Measurements from ENCODE around the gene GGTLC2.

GRCh38 chr22:22614065-22614464 is 30.3 kb upstream of the GGTLC2 start:
- no peak for TF ChIP-seq TCF7L2 (IDR thresholded peaks at IDR 0.05; ENCODE audit: low read depth, low read length)
- TF ChIP-seq, protein P1, sequence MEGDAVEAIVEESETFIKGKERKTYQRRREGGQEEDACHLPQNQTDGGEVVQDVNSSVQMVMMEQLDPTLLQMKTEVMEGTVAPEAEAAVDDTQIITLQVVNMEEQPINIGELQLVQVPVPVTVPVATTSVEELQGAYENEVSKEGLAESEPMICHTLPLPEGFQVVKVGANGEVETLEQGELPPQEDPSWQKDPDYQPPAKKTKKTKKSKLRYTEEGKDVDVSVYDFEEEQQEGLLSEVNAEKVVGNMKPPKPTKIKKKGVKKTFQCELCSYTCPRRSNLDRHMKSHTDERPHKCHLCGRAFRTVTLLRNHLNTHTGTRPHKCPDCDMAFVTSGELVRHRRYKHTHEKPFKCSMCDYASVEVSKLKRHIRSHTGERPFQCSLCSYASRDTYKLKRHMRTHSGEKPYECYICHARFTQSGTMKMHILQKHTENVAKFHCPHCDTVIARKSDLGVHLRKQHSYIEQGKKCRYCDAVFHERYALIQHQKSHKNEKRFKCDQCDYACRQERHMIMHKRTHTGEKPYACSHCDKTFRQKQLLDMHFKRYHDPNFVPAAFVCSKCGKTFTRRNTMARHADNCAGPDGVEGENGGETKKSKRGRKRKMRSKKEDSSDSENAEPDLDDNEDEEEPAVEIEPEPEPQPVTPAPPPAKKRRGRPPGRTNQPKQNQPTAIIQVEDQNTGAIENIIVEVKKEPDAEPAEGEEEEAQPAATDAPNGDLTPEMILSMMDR (IDR thresholded peaks at IDR 0.05), result no peak
- no peak for TF ChIP-seq POLR2AphosphoS5 (IDR thresholded peaks at IDR 0.05; ENCODE audit: low read depth, low read length)
- TF ChIP-seq, protein P2, sequence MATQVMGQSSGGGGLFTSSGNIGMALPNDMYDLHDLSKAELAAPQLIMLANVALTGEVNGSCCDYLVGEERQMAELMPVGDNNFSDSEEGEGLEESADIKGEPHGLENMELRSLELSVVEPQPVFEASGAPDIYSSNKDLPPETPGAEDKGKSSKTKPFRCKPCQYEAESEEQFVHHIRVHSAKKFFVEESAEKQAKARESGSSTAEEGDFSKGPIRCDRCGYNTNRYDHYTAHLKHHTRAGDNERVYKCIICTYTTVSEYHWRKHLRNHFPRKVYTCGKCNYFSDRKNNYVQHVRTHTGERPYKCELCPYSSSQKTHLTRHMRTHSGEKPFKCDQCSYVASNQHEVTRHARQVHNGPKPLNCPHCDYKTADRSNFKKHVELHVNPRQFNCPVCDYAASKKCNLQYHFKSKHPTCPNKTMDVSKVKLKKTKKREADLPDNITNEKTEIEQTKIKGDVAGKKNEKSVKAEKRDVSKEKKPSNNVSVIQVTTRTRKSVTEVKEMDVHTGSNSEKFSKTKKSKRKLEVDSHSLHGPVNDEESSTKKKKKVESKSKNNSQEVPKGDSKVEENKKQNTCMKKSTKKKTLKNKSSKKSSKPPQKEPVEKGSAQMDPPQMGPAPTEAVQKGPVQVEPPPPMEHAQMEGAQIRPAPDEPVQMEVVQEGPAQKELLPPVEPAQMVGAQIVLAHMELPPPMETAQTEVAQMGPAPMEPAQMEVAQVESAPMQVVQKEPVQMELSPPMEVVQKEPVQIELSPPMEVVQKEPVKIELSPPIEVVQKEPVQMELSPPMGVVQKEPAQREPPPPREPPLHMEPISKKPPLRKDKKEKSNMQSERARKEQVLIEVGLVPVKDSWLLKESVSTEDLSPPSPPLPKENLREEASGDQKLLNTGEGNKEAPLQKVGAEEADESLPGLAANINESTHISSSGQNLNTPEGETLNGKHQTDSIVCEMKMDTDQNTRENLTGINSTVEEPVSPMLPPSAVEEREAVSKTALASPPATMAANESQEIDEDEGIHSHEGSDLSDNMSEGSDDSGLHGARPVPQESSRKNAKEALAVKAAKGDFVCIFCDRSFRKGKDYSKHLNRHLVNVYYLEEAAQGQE (IDR thresholded peaks at IDR 0.05; ENCODE audit: insufficient read depth in 1 of 2, low read depth in 2 of 2, low read length in 1 of 2), result no peak
- TF ChIP-seq SIN3A (IDR thresholded peaks at IDR 0.05; ENCODE audit: borderline replicate concordance, insufficient read depth, low read depth, low read length), result no peak

Measured in Panc1 (cell line).